ENCODE measurements around the gene FZR1.
"Not testable (repeated sequence)": the region's sequence is repeated elsewhere in the genome, so short reads cannot be mapped to it uniquely, and the experiment has no call there.

FZR1 gene

DNA sequence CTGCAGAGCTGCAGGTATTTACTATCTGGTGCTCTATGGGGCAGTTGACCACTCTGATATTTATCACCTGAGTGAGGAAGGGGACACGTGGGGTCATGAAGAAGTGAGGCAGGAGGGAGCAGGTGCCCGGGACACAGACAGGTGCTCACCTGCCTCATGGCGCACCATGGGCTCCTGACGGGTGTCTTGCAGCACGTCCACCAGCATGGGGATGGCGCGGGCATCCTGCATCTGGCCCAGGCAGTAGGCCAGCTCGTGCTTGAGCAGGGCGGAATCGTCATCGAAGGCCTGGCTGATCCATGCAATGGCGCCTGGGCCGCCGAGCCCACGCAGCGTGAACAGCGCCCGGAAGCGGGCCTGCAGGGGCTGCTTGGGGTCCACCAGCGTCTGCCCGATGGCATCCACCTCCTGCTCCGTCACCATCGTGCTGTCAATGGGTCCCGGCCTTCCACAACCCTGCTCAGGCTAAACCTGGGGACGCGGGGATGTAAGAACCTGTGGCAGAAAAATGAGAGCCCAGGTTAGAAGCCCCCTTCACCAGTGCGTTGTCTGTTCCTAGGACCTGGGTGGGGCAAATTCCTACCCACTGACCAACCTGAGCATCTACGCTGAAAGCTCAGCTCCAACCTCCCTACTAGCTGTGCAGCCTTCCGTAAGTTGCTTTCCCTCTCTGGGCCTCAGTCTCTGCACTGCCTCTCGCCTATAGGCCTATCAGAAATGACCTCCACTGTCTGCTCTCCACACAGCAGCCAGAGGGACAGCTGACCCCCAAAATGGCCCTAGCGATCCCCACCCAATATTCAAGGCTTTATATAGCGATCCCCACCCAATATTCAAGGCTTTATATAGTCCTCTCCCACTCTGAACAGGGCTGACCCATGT, 9.5 kb upstream of the FZR1 start:
- DNase-seq (ENCODE audit: low read depth in 2 of 2) = no peak

DNA sequence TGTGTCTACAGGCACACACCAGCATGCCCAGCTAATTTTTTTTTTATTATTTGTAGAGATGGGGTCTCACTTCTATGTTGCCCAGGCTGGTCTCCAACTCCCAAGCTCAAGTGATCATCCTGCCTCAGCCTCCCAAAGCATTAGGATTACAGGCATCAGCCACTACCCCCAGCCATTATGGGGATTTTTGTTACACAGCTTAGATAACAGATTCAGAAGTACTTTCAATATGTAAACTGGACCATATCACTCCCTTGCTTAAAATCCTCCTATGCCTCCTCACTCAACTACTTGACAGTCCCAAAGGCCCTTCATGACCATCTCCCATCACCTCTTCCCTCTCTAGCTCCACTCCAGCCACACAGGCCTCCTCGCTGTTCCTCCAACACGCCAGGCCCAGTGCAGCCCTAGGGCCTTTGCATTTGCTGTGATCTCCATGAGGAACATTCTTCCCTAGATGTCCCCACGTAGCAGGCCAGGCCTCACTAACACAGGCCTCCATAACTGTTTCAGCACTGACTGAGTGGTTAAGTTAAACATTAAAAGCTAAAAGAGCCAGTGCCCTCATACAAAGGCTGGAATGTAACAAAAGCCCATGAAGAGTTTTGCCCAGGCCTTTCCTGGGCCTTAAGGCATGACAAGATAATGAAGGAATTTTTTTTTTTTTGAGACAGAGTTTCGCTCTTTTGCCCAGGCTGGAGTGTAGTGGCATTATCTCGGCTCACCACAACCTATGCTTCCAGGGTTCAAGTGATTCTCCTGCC, 8.2 kb upstream of the FZR1 start:
- no peak for DNase-seq (ENCODE audit: low read depth in 2 of 2)

DNA sequence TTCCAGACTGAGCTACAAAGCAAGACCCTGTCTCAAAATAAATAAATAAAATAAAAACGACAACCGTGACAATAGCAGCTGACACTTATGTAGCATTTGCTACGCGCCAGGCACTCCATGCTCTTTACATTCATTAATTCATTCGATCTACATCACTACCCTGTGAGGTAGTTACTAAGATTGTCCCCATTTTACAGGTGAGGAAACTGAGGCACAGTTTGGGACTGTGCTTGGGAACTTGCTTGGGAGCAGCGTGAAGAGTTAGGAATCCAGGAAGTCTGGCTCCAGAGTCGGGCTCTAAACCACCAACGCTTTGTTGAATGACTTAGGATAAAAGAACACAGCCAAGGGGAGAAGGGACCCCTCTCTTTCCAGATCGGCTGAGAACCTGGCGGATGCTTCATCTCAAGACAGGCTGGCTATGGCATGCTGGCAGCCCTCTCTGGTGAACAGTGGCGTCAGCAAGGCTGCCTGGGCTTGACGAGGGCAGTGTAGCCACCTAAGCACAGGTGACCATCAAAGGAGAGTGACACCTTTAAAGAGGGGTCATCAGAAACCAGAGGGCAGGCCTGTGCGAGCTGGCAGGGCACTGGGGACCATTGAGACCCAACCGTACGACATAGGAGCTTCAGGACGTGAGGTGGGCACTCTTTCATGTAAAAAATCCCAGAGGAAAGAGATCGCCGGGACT, 6.2 kb upstream of the FZR1 start:
- no peak for DNase-seq (ENCODE audit: low read depth in 2 of 2)

DNA sequence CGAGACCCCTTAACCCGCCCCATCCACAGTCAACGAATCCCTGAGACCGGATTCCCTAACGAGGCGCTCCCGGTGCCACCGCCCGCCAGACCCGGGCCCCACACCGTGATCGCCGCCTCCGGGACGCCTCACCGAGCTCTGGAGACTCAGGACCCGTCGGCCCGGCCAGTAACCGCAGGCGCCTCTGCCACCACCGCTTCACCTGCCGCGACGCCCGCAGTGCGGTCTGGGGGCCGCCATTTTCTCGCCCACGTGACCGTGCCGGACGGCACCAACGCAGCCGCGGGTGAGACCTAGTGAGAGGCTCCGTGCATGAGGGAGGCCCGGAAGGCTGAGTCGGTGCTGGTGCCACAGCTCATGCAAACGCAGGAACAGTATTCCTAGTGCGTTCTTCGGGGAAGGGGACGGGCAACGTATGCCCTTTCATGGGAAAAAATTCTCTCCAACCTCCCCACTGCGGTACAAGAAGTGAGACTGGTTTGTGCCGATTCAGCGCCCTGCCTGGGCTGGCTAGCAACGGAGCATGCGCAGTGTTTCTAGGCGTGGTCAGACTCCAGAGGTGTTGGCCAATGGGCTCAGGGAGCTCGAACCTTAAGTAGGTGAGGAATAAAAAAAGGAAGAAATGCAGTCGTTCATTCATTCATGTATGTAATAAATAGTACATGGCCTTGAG, 5.5 kb upstream of the FZR1 start, which contains the start of gene DOHH:
Gene DOHH, minus strand, starts transcription at position 246 of the 673 bp plus-strand sequence. CDS start 3,860 bp downstream, outside the sequence.
- peak; percentile 92 to 95 for DNase-seq (ENCODE audit: low read depth in 2 of 2)

DNA sequence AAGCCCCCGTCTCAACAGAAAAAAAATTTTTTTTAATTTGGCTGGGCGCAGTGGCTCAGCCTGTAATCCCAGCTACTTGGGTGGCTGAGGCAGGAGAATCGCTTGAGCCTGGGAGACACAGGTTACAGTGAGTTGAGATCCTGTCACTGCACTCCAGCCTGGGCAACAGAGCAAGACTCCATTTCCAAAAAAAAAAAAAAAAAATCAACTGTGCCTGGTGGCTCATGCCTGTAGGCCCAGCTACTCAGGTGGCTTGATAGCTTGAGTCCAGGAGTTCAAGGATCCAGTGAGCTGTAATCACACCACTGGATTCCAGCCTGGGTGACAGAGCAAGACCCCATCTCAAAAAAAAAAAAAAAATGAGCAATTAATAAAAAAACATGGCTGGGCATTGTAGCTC, 4.3 kb upstream of the FZR1 start:
- DNase-seq (ENCODE audit: low read depth in 2 of 2) = no peak

DNA sequence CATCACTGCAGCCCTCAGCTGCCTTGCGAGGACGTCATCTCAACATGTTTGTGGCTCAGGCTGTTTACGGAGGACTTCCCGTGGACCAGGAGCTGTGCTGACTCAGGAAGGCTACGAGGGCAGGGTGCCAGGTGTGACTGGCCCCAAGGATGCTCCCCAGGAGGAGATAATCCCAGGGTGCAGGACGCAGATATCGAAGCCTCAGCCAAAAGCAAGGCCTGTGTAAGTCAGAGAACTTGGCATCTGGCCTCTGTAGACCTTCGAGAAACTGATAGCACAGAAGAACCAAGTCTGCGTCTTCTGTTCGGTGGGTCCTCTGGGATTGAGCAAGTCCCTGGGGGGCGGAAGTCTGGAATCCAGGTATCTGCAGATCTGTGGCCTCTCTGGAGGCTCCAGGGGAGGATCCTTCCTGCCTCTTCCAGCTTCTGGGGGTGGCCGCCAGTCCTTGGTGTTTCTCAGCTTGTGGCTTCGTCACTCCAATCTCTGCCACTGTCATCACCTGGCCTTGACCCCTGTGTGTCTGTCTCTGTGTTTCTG, 3.0 kb upstream of the FZR1 start:
- DNase-seq (ENCODE audit: low read depth in 2 of 2) = no peak

DNA sequence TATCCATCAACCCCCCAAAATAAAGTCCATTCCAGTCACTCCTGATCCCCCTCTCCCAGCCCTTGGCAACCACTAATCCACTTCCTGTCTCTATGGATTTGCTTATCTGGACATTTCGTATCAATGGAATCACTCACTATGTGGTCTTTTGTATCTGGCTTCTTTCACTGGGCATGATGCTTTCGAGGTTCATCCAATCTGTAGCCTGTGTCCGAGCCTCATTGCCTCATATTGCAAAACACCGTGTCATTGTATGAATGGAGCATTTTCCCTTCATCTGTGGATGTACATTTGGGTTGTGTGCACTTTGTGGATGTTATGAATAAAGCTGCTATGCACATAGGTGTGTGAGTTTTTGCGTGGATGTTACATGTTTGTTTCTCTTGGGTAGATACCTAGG, 1.4 kb upstream of the FZR1 start:
- no peak for DNase-seq (ENCODE audit: low read depth in 2 of 2)

DNA sequence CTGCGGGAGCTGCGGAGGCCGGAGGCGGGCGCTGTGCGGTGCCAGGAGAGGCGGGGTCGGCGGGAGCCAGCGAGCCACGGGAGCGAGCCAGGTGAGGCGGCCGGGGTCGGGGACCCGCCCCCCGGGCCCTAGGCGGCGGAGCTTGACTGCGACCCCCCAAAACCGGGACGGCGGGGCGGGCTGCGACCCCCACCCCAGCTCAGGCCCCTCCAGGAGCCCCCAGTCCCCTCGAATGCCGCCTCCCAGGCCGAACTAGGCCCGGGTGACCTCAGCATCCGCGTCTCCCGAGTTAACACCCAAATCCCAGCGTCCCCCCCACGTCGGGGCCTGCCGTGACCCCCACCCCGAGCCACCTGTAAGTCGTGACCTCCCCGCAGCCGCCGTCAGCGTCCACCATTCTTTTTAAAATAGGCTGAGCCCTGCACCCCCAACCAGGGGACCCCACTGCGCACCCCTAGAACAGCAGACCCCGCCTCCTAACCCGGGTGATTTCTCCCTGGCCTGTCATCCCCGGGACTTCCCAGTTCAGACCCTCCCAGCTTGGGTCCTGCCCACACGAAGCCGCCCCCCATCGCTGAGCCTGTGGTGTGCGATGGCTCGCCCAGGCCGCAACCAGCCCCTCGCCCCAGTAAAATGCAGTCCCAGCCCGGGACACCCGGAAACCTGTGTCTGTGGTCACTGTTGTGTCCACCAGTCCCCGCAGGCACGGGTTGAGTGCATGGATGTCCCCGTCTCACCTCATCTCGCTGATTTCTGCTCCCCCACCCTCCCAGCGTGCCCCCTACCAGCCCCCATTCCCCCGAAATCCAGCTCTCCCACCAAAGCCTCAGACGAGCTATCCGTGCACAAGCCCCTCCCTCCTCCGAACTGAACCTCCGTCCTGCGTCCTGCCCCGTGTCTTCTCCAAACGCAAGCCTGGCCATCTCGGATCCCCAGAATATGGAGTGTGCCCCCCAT, 551 bp downstream of the FZR1 start:
- no peak for DNase-seq (ENCODE audit: low read depth in 2 of 2)

DNA sequence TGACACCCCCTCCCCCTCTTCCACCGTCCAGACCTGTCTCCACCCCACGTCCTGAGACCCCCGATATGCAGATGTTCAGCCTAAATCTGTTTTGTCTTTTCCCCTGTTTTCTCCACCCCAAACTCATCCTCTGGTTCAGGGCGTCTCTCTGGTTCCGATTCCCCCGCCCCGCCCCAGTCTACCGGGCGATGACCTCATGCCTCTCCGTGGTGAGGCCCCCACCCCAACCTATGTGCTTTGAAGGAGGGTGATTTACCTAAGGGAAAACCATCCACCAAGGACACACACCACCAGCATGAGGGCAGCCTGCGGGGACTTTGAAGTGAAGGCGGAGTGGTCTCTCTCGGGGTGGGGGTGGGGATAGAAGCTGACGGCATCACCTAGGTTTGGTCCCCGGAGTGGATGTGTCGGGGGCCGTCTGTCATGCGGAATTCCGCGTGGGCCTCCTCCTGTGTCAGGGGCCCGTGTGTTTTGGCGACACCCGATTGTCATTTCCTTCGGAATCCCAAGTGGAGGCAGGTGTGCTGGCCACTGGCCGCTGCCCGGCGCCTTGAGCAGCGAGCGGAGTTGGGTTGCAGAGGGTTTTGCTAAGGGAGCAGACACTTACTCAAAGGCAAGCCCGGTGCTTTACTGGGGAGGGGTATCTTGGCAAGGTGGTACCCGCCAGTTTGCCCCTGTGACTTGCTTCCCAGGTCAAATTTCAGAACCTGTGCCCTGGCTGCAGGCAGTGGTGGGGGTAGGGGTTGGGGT, 1.4 kb downstream of the FZR1 start:
- DNase-seq (ENCODE audit: low read depth in 2 of 2) = no peak

DNA sequence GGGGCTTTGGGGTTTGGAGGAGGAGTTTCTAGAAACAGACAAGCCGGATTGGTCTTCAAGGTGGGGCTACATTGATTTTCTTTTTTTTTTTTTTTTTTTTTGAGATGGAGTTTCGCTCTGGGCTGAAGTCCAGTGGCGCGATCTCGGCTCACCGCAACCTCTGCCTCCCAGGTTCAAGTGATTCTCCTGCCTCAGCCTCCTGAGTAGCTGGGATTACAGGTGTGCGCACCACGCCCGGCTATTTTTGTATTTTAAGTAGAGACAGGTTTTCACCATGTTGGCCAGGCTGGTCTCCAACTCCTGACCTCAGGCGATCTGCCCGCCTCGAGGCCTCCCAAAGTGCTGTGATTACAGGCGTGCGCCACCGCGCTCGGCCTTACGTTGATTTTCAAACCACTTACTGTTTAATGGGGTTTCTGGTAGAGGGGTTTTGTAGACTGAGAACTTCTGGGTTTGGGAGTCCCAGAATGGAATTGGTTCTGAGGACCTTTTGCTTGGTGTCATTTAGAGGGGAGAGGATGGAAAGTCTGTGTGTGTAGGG, 2.1 kb downstream of the FZR1 start:
- not testable (repeated sequence) for DNase-seq (ENCODE audit: low read depth in 2 of 2)

DNA sequence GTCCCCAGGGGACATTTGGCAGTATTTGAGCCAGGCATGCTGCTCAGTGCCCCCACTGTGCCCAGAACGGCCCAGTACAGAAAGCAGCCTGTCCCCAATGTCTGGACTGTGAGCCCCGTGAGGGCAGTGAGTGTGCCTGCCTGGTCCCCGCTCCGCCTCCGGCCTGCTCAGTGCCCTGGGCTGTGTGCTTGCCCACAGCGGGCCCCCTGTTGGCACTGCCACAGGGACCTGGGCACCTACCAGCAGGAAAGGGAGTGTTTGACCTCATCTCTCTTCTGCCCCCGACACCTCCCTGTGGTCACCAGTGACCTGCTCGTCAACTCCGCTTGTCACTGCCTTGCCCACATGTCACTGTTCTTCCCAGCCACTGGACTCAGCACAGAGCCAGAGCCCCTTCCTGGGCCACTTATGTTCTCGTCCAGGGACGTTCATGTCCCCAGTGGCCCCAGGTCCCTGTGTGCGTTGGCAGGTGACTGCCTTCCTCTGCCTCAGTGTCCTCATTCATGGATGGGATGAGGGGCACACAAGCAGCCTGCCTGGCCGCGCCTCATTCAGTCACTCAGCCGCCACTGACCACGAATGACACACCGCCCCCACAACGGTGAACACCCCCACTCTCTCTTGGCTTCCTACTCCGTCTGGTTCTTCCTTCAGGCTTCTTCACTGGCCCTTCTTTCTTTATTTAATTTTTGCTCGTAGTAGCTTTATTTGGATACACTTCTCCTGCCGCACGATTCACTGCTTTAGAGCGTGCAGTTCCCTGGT, 2.8 kb downstream of the FZR1 start:
- no peak for DNase-seq (ENCODE audit: low read depth in 2 of 2)

DNA sequence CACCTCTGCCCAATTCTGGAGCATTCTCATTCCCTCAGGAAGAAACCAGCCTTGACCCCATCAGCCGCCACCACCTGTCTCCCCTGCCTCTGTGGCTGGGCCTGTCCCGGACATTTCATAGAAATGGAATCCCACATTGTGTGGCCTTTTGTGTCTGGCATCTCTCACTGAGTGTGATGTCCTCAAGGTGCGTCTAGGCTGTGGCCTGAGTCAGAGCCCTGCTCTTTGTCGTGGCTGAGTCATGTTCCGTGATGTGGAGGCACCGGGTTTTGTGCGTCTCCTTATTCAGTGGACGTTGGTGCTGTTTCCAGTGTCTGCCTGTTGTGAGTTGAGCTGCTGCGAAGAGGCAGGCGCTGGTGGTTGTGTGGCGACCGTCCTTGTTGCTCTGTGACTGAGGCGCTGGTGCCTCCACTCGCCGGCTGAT, 3.5 kb downstream of the FZR1 start:
- no peak for DNase-seq (ENCODE audit: low read depth in 2 of 2)

DNA sequence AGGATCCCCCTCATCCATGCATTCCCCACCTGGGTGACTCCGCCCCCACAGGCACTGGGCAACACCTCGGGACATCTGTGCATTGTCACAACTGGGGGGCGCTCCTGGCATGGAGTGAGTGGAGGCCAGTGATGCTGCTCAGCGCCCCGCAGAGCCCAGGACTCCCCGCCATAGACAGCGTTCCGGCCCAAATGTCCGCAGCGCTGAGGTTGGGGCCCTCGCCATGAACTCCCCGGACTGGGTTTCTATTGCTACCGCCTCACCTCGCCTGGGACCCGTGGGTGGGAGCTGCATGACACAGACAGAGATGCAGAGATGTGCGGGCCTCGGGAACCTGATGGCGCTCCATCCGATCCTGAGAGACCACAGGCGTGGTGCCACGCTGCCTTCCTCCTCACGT, 4.6 kb downstream of the FZR1 start:
- no peak for DNase-seq (ENCODE audit: low read depth in 2 of 2)

DNA sequence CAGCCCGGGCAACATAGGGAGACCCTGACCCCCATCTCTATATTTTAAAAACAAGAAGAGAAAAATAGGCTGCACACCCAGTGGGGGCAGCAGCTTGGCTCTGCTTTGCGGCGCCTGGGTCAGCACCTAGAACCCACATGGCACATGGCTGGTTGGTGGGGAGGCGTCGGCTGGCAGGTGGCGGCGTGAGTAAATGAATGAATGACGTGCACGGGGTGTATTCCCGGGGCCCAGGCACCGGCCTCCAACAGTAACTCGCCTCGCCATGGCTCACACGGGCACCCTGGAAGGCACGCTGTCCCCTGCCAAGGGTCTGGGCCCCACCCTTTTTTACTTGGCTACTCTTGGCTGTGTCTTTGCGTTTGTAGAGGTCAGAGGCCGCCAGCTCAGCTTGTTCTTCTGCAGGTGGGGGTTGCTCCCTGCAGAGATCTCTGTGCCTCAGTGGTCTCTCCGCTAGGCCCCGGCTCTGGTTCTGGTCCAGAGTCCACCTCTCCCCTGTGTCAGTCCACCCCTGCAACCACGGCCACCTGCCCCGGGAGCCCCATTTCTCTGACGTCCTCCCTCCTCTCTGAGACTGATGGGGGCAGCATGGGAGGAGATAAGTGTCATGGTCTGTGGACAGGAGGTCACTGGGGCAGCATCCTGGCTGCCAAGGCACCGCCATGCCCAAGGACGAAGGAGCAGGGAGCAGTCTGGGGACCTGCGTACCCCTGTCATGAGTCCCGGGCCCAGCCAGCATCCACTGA, 5.6 kb downstream of the FZR1 start:
- no peak for DNase-seq (ENCODE audit: low read depth in 2 of 2)

DNA sequence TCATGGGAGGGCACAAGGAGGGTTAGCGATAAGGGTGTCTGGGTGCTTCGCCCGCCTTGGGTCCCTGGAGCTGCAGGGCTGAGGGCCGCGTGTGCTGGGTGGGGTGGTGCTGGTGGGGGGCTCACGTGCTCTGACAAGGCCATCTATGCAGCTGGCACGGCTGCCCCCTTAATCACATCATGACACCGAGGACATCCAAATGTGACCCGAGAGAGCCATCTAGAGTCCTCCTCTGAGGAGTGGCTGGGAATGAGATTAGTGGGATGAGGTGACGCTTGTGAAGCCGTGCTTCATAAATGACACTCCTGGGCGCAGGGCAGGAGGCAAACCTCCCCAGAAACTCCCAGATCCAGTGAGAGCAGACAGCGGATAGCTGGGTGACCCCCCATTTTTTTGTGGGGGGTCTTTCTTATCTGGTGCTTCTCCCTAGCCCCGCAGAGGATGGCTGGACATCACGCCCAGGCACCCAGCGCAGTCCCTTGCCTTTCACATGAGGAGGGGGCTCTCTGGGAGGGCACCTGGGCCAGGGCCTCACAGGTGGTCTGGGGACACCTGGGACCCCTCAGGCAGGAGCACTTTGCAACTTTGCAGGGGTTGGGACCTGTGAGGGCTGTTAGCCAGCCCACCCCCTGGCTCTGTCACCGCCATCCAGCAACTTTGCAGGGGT, 6.6 kb downstream of the FZR1 start:
- DNase-seq (ENCODE audit: low read depth in 2 of 2) = no peak

DNA sequence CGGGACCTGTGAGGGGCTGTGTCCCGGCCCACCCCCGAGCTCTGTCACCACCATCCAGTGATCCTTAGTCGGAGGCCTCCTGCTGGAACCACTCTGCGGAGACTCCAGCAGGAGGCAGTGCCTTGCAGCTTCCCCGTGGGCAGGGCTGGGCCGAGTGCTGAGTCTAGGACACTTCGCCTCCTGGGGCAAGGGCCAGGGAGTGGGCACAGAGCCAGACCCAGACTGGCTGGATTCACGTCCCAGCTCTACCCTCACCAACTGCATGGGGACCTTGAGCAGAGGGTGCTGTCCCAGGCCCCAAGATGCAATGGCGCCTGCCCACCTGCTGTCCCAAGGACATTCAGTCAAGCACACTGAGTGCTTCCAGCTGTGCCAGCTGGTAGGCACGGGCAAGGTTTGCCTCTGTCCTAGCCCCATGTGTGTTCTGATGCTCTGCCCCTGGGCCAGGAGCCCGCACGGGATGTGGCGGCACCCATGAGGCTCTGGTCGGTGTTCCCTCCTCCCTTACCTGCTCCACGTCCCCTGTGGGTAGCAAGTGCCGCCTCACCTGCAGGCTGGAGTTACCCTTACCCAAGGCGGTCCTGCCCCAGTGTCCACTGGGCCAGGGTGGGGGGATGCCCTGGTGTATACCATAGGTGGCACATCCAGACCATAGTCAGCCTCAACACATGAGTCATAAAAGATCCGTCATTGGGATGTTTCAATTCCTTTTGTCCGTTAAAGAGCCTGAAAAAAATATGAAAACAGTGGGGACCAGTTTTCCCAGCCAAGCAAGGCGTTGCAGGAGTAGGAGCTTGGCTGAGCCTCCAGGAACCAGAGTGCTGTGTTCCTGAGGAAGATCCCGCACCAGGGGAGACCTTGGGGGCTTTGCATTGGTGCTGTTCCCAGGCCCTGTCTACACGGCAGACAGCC, 7.4 kb downstream of the FZR1 start:
- no peak for DNase-seq (ENCODE audit: low read depth in 2 of 2)

Measured in activated CD4-positive, alpha-beta T cell treated with anti-CD3 and anti-CD28 coated beads for 24 hours (primary cell).